Activated naive CD8-positive, alpha-beta T cell treated with anti-CD3 and anti-CD28 coated beads, Interleukin-2, amount 50 U/mL, for 16 hours (primary cell): ENCODE results near the gene CRYGC.
"Not testable (repeated sequence)": the region's sequence is repeated elsewhere in the genome, so short reads cannot be mapped to it uniquely, and the experiment has no call there.

ENCODE experiments used
- DNase-seq: peaks from one replicate; pipeline ENCODE4 v3.0.0-alpha.2; 2020; ENCODE audit warnings: low read depth, low spot score

The CRYGC gene

GRCh38 chr2:208129744-208130711 lies at the start of gene CRYGC:
TSS of gene CRYGC (minus strand) at chr2:208129828. CDS start at chr2:208129792, 36 bp downstream.
- DNase-seq: no peak

DNA sequence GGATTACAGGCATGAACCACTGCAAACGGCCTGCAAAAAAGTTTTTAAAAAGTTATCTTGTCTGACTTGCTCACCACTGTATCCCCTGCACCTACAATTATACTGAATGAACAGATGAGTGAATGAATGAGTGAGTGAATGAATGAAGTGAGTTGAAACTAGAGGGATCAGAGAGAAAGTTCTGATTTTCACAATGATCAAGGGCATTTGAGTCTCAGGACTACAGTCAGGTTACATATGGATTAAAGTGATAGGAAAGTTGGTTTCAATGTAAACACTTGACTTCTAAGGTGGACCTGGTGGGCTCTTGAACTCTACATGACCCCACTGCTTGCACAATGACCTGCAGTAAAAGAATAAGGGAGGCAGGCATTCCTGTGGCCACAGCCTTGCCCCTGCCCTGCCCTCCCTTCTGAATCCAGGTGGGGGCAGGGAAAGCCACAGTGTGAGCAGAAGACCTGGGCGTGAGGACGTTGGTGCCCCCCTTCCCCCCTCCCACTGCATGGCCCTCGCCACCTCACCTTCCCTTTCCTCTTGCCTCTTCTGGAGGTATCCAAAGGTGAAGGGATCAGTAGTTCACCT lies 49.5 kb upstream of the CRYGC start:
- DNase-seq: no peak

DNA sequence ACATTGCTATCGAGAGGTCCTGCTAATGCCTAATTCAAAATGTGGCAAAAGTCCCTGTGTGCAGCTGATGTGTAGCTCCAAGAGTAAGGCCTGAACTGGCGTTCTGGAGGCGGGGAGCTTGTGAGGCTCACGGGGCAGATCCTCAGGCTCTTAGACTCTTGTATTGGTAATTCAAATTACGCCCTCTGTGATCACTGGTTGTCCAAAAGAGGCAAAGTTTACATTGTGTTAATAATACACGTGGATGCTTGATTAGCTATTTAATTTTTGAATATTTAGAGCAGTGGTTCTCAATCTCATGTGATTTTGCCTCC lies 46.2 kb upstream of the CRYGC start:
- no peak for DNase-seq

DNA sequence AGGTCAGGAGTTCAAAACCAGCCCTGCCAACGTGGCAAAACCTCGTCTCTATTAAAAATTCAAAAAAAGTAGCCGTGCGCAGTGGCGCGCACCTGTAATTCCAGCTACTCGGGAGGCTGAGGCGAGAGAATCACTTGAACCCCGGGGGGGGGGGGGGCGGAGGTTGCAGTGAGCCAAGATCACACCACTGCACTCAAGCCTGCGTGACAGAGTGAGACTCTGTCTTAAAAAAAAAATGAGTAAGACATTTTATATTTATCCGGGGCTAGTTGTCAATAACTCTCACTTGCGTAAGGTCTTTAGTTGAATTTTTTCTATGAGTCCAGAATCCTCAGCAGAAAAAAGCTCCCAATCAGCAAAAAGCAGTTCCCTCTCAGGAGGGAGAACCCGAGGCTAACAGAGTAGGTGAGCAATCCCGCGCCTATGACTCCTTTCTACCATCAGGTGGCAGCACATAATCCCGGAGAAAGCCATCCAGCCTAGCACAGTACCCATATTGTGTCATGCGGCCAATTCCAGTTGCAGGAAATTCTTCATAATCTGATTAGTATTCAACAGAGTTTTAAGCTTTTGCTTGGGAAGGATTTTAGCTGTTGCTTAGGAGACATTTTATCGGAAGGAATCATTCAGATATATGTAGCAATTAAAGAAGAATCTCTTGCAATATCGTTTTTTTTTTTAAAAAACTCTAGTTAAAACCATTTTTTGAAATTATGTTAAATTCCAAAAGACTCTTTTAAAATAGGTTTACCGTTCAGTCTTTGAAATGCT lies 45.6 kb upstream of the CRYGC start:
- peak; percentile 18 for DNase-seq

GRCh38 chr2:208174144-208174543 lies 44.5 kb upstream of the CRYGC start:
- no peak for DNase-seq

- DNase-seq: no peak
These were observed 42.5 kb upstream of the CRYGC start for GRCh38 chr2:208172125-208172524.

DNA sequence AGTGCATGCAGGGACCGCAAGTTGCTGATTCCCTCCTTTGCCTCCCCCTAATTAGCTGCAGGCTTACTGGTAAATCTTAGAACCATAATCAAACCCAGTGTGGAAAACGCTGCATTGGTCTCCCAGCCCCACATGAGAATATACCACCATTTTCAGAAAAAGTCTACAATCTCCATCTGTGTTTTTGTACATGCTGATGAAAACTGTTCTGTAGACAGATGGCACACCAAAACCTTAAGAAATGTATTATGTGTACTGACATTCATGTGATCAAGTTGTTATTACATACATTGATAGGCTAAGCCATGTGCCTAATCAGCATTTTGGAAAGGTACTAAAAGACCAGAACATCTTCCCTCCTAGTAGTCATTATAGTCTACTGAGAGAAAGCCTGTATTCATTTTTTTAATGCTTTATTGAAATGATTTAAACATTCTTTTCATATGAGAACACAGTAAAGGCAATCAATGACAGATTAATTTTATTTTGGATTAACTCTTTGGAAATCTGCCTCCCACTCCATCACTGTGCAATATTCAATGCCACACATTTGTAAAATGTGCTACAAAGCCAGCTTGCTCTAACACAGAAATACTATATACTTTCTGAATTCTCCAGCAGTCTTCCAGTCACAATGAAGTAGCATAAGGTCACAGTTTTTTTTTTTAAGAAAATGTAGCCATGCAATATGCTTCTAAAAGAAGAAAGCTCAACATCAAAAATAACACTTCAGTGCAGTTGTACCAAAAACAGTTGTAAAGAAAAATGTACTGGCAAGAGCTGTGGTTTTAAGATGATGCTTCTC lies 35.5 kb upstream of the CRYGC start:
- DNase-seq: no peak

DNA sequence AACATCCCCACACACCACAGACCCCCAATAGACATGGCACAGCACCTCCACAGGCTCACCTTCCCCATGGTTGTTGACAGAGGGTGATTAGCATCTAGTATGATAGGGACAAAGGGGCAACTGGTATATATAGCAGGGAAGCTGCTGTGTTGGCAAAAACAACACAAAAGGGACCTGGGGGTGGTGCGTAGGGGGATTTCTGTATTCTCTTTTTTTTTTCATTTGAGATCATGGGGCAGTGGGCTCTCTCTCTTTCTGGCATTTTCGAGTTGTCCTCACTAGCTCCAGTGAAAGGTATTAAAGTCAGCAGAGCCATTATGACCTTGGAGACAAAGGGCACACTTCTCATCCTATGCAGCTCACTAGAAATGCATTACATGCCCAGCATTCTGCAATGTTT lies 33.9 kb upstream of the CRYGC start, which contains the start of gene CRYGA:
CRYGA (minus strand) TSS at position 101 of the 400 bp plus-strand sequence; CDS start at position 68, 33 bp downstream.
- DNase-seq: no peak

DNA sequence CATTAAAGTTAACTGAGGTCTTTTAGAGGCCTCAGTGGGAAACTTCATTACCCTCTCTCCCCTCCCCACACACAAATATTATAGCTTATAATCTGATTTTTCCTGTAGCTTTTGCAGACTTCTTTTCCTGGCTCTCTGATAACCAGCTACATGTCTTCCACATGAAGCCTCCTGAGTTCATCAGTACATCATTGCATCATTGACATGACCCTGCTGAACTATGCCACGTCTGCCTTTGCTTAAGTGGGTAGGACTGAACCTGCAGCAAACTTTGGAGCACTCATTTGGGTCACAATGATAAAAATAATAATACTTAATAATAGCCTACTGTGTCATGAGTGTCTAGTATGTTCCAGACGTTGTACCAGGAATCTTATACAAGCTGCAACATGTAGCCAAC lies 26.8 kb upstream of the CRYGC start:
- no peak for DNase-seq

- DNase-seq: no peak
These were observed 23.5 kb upstream of the CRYGC start for GRCh38 chr2:208153156-208153555.

- no peak for DNase-seq
These were observed 21.3 kb upstream of the CRYGC start for GRCh38 chr2:208150956-208151355.

DNA sequence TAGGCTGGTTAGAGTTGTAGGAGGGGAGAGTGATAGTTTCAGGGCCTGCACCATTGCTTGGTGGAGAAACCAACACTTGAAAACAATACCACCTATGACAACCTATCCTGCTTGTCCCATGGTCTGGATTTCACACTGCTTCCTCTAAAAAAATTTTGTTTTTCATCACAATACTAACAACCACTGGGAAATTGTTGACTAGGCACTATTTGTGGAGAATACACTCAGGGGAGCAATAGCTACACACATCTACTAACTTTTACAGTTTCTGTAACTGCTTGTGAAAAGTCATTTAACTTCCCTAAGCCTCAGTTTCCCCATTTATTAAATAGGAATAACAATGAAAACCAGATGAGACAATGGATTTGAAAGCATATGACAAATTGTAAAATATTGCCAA lies 20.5 kb upstream of the CRYGC start:
- DNase-seq: no peak

GRCh38 chr2:208148803-208149202 lies 19.2 kb upstream of the CRYGC start:
- no peak for DNase-seq

GRCh38 chr2:208147759-208148158 lies 18.1 kb upstream of the CRYGC start:
- no peak for DNase-seq

DNA sequence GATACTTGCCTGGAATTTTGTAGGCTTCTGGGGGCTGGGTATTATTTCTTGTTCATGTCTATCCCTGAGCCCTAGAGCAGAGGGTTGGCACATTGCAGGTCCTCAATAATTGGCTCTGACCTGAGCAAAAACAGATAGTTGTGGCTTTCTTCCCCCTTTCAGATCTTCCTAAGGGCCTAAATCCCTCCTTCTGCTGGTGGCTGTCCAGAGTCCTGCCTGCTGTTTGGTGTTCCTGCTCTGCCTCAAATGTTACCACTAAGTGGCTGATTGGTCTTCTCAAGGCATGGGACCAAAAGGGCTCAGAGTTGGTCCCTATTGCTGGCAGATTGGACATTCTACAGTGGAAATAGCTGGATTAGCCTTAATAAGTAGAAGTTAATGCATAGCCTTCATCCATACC lies 17.4 kb upstream of the CRYGC start:
- no peak for DNase-seq

DNA sequence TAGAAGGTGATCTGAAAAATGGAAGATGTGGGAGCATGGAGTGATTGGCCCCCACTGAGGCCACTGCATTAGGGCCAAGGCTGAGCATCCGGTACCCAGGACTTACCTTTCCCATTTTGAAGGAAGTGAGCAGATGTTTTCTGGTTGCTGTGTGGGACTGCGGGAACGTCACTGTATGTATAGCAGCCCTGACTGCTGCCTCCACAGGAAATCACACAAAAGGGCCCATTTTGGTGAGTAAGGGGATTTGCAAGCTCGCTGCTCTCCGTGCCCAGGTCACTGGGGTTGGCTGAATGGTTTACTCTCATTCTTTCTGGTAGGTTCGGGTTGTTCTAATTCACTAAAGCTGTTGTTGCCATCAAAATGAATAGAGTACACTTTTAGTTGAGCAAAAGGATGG lies 16.4 kb upstream of the CRYGC start, which contains the start of gene CRYGB:
CRYGB (minus strand) TSS at position 153 of the 400 bp plus-strand sequence; CDS start at position 115, 38 bp downstream.
- no peak for DNase-seq

GRCh38 chr2:208142925-208143799 lies 13.5 kb upstream of the CRYGC start:
- DNase-seq: no peak

GRCh38 chr2:208142240-208142924 lies 12.8 kb upstream of the CRYGC start:
- no peak for DNase-seq

DNA sequence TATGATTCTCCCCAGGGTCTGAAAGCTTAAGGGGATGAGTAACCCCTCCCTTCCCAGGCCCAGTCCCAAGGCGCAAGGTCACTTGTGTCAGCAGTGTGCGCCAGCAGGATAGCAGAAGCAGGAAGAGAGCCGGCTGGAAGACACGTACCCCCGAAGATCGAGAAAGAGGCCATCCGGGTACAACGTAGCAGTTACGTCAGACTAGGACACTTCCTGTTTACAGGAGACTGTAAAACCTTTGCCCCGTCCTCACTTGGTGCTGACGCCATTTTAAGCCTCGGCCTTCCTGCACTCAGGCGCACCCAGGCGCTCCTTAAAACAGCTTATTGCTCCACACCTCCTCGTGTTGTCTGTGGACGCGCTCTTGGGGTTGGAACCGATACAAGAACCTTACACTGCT lies 9.8 kb upstream of the CRYGC start:
- no peak for DNase-seq

GRCh38 chr2:208138334-208138733 lies 8.7 kb upstream of the CRYGC start:
- DNase-seq: not testable (repeated sequence)
